Activated naive CD8-positive, alpha-beta T cell treated with anti-CD3 and anti-CD28 coated beads for 36 hours (primary cell): Measurements from ENCODE around the gene DLGAP5. TPM values are rescaled to one million over a fixed set of nuclear protein-coding genes. Genes with fewer than 3 reads are reported as not detected.

Experiments
- total RNA-seq, 2 experiments: library from RNA; stranded (reverse); gene quantifications; one replicate each; pipeline ENCODE4 v1.2.3, GENCODE V29; 2021

DLGAP5 gene
- total RNA-seq, 2 experiments from 2014 or later: 68.0 to 69.2 TPM

Other genes with a start within 250 kb of the DLGAP5 start
- gene WDHD1, start 164.5 kb downstream of the DLGAP5 start, total RNA-seq: 10 to 100 TPM; 66.0 to 69.2 TPM
- gene SOCS4, start 164.3 kb downstream of the DLGAP5 start, total RNA-seq: 10 to 100 TPM; 24.9 to 28.6 TPM
- 100 to 1,000 TPM; 118 to 122 TPM for gene MAPK1IP1L, start 139.9 kb downstream of the DLGAP5 start, total RNA-seq
- gene LGALS3, start 62.3 kb downstream of the DLGAP5 start, total RNA-seq: 1 to 10 TPM; 2.8 to 3.1 TPM
- 10 to 100 TPM; 15.1 to 15.9 TPM for gene FBXO34, start 79.8 kb upstream of the DLGAP5 start, total RNA-seq
- 1 to 10 TPM; 5.9 to 6.0 TPM for gene ATG14, start 220.2 kb upstream of the DLGAP5 start, total RNA-seq
- gene TBPL2, start 249.0 kb upstream of the DLGAP5 start, total RNA-seq: not detected